ENCODE data around the gene EP300. TPM values are rescaled to one million over a fixed set of nuclear protein-coding genes. Genes with fewer than 3 reads are reported as not detected.

EP300 gene
- total RNA-seq, 1 donor from 2014 or later, result 57.9 TPM

- no peak for DNase-seq (ENCODE audit: low spot score)
- Histone ChIP-seq H3K4me3 (no peak overlapping the region), H3K36me3 (no peaks in the 10 kb centered on the region), H3F3A (ENCODE audit: low read depth) (peaks cover 7% of the 10 kb centered on the region), H4K20me1 (ENCODE audit: low read depth) (no peaks in the 10 kb centered on the region), H3K9me3 (ENCODE audit: low read depth) (no peaks in the 10 kb centered on the region), H3K4me1 (peaks cover 9% of the 10 kb centered on the region), H3K27me3 (no peaks in the 10 kb centered on the region), H2AFZ (replicated peaks) (no peak overlapping the region), H3K9ac (no peak overlapping the region), H3K79me2 (ENCODE audit: low read depth) (no peaks in the 10 kb centered on the region), H3K4me2 (no peak overlapping the region), H3K27ac (no peak overlapping the region)
- no peak overlapping the region for H3K27ac Mint-ChIP-seq
- peaks cover 7% of the 10 kb centered on the region for H3K4me1 Mint-ChIP-seq
- peaks cover 2% of the 10 kb centered on the region for H3K27me3 Mint-ChIP-seq (ENCODE audit: insufficient read depth, low read depth)
- no peaks in the 10 kb centered on the region for H3K9me3 Mint-ChIP-seq
- no peaks in the 10 kb centered on the region for H3K36me3 Mint-ChIP-seq
- no peak overlapping the region for H3K4me3 Mint-ChIP-seq
- TF ChIP-seq CTCF (IDR thresholded peaks at IDR 0.05) (no peak), EZH2phosphoT487 (IDR thresholded peaks at IDR 0.05) (no peak), EZH2 (IDR thresholded peaks at IDR 0.05) (no peak)
These were observed 17.3 kb upstream of the EP300 start for GRCh38 chr22:41074941-41075710.

DNA sequence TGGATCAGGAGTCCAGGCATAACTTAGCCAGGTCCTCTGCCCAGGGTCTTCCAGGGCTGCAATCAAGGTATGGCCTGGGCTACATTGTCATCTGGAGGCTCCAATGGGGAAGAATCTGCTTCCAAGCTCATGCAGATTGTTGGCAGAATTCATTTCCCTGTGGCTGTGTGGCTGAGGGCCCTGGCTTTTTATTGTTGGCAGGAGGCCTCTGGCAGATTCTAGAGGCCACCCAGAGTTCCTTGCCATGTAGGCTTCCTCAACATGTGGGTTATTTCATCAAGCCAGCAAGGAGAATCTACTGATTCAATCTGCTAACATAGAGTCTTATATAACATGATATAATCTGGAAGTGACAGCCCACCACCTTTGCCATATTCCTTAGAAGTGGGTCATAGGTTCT lies 16.4 kb upstream of the EP300 start:
- H3K4me3 Mint-ChIP-seq, result no peak overlapping the region
- H3K4me1 Mint-ChIP-seq, result peaks cover 7% of the 10 kb centered on the region
- Histone ChIP-seq H3K9me3 (ENCODE audit: low read depth) (no peaks in the 10 kb centered on the region), H3K27me3 (no peaks in the 10 kb centered on the region), H3K27ac (no peak overlapping the region), H4K20me1 (ENCODE audit: low read depth) (no peaks in the 10 kb centered on the region), H3K4me1 (peaks cover 9% of the 10 kb centered on the region), H3K4me2 (no peak overlapping the region), H3K4me3 (no peak overlapping the region), H2AFZ (replicated peaks) (no peak overlapping the region), H3F3A (ENCODE audit: low read depth) (peaks cover 7% of the 10 kb centered on the region), H3K36me3 (no peaks in the 10 kb centered on the region), H3K79me2 (ENCODE audit: low read depth) (no peaks in the 10 kb centered on the region), H3K9ac (no peak overlapping the region)
- H3K27me3 Mint-ChIP-seq (ENCODE audit: insufficient read depth, low read depth), result peaks cover 2% of the 10 kb centered on the region
- no peak overlapping the region for H3K27ac Mint-ChIP-seq
- no peaks in the 10 kb centered on the region for H3K36me3 Mint-ChIP-seq
- H3K9me3 Mint-ChIP-seq, result no peaks in the 10 kb centered on the region
- no peak for DNase-seq (ENCODE audit: low spot score)
- TF ChIP-seq CTCF (IDR thresholded peaks at IDR 0.05) (no peak), EZH2 (IDR thresholded peaks at IDR 0.05) (no peak), EZH2phosphoT487 (IDR thresholded peaks at IDR 0.05) (no peak)

DNA sequence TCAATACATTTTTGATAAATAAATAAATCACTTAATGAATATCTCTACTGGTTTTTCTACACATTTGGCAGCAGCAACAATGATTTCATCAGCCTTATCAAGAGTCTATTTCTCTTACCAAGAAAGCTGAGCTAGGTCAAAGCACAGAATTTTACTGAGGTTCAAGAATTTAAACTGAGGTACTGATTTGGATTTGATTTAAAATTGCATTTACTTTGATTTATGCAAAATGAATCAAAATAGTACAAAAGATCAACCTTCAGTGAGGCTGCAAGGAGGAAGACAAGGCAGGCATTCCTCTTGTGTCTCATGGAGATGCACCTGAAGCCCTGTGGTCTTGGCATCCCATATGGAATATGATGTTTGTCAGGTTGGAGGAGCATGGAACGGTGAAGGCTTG lies 15.5 kb upstream of the EP300 start:
- no peak for DNase-seq (ENCODE audit: low spot score)
- Histone ChIP-seq H3K9me3 (ENCODE audit: low read depth) (no peaks in the 10 kb centered on the region), H3F3A (ENCODE audit: low read depth) (peaks cover 7% of the 10 kb centered on the region), H3K27ac (no peak overlapping the region), H3K4me2 (no peak overlapping the region), H4K20me1 (ENCODE audit: low read depth) (no peaks in the 10 kb centered on the region), H2AFZ (replicated peaks) (no peak overlapping the region), H3K79me2 (ENCODE audit: low read depth) (no peaks in the 10 kb centered on the region), H3K4me3 (no peak overlapping the region), H3K27me3 (no peaks in the 10 kb centered on the region), H3K36me3 (no peaks in the 10 kb centered on the region), H3K4me1 (peaks cover 9% of the 10 kb centered on the region), H3K9ac (no peak overlapping the region)
- Mint-ChIP-seq H3K4me3 (no peak overlapping the region), H3K27ac (no peak overlapping the region), H3K9me3 (no peaks in the 10 kb centered on the region), H3K36me3 (no peaks in the 10 kb centered on the region), H3K4me1 (peaks cover 7% of the 10 kb centered on the region), H3K27me3 (ENCODE audit: insufficient read depth, low read depth) (peaks cover 2% of the 10 kb centered on the region)
- no peak for TF ChIP-seq EZH2 (IDR thresholded peaks at IDR 0.05)
- TF ChIP-seq EZH2phosphoT487 (IDR thresholded peaks at IDR 0.05), result no peak
- TF ChIP-seq CTCF (IDR thresholded peaks at IDR 0.05), result no peak

Measured in neural progenitor cell (in vitro differentiated cells).